GM19025 (cell line): ENCODE measurements around the gene COL12A1.

Source experiments
- ATAC-seq: cut with Tn5 transposase; IDR thresholded peaks from one replicate; pipeline ENCODE4 v1.9.1; 2021; ENCODE audit warnings: mild to moderate bottlenecking, low read depth, moderate library complexity; ENCODE audit not compliant: unreplicated experiment

The COL12A1 gene

GRCh38 chr6:75213732-75214131, 7.9 kb upstream of the COL12A1 start:
- ATAC-seq = no peak

GRCh38 chr6:75213112-75213511, 7.3 kb upstream of the COL12A1 start:
- ATAC-seq = no peak

GRCh38 chr6:75211920-75212590, 6.2 kb upstream of the COL12A1 start:
- no peak for ATAC-seq

- ATAC-seq = no peak
Measured at GRCh38 chr6:75210885-75211739, 5.3 kb upstream of the COL12A1 start.

GRCh38 chr6:75209184-75209723, 3.4 kb upstream of the COL12A1 start:
- no peak for ATAC-seq

GRCh38 chr6:75208298-75209183, 2.7 kb upstream of the COL12A1 start:
- ATAC-seq = peak; percentile 67

GRCh38 chr6:75206576-75207342, 906 bp upstream of the COL12A1 start:
- no peak for ATAC-seq

- no peak for ATAC-seq
Measured at GRCh38 chr6:75204959-75205775, 686 bp downstream of the COL12A1 start.

GRCh38 chr6:75204217-75204958, 1.5 kb downstream of the COL12A1 start:
- no peak for ATAC-seq

- no peak for ATAC-seq
Measured at GRCh38 chr6:75203721-75204120, 2.1 kb downstream of the COL12A1 start.

- ATAC-seq = no peak
Measured at GRCh38 chr6:75202676-75203131, 3.1 kb downstream of the COL12A1 start.

GRCh38 chr6:75201901-75202672, 3.8 kb downstream of the COL12A1 start:
- ATAC-seq = no peak

- ATAC-seq = no peak
Measured at GRCh38 chr6:75201021-75201420, 4.8 kb downstream of the COL12A1 start.

- ATAC-seq = no peak
Measured at GRCh38 chr6:75199889-75200288, 6.0 kb downstream of the COL12A1 start.

GRCh38 chr6:75196081-75196687, 9.7 kb downstream of the COL12A1 start:
- no peak for ATAC-seq

GRCh38 chr6:75188221-75188925, 17.5 kb downstream of the COL12A1 start:
- no peak for ATAC-seq
